Heart left ventricle (tissue), 13 donors: Measurements from ENCODE around the gene NSG2.

Source experiments
- POLR2A ChIP-seq, 2 donors: fragments of 450-650 bp; IDR thresholded peaks; one replicate each; pipeline ENCODE4 v1.6.1; 2017; ENCODE audit warnings: antibody characterized with exemption in 2 of 2, mild to moderate bottlenecking in 2 of 2, moderate library complexity in 2 of 2
- TF ChIP-seq, protein P1 (sequence below), 12 donors: fragments of 200-600 bp; sonication (generic) in 4 of 12; IDR thresholded peaks; one replicate each; pipeline versions ENCODE4 v1.5.0 to v1.8.0; 2018 to 2022; ENCODE audit warnings: antibody characterized with exemption in 12 of 12, mild to moderate bottlenecking in 5 of 12
- donor health status: ischemic (EF 13 %, LVEDD 7.1; RV severe dilation, severe dysfunction).
- donor health status: DM: no; HTN: yes; CAD: no.
- donor health status: DM: no; HTN: no; CAD: no.
- donor health status: ischemic (EF 25% LVEDD 6.9; RV normal size, moderate dysfunction).
- donor health status: ischemic (EF 25% LVEDD 5.7; RV mildly dilated, moderate dysfunction).
- donor health status: ischemic (EF 35%, LVEDD 5.7; RV mildly dilated, moderate dysfunction).
- donor health status: nonischemic (EF 11% LVEDD 7.7; RV severe dilation, severe dysfunction).
- donor health status: DM: yes; HTN: yes; CAD: no.
- donor health status: PGD.
- donor health status: ischemic (EF 29% LVEDD 5.4; RV normal size, mild dysfunction).
- donor health status: nonischemic (EF 23%, LVEDD 6.1; RV moderate dilation, normal function).

DNA sequence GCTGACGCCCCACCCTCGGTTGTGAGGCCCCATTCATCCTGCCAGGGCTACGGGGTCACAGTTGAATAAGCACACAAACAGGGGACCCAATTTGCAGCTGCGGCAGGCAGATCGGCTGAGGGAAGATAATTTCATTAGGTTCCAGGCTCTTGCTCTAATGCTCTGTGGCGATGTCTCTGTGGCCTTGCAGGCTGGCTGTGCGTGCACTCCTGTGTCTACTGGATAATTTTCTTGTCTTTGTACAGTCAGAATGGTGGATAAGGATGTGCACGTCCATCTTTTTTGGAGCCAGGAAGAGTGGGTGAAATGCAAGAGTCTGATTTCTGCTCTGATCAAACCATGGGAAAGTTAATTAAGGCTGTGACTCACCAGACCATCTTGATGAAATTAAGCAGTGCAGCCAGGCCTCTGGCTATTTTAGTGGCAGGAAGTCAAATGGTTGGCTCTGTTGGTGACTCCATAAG is 39.2 kb downstream of the NSG2 start:
- no peak for TF ChIP-seq POLR2A (IDR thresholded peaks at IDR 0.05)
- TF ChIP-seq, protein P1, sequence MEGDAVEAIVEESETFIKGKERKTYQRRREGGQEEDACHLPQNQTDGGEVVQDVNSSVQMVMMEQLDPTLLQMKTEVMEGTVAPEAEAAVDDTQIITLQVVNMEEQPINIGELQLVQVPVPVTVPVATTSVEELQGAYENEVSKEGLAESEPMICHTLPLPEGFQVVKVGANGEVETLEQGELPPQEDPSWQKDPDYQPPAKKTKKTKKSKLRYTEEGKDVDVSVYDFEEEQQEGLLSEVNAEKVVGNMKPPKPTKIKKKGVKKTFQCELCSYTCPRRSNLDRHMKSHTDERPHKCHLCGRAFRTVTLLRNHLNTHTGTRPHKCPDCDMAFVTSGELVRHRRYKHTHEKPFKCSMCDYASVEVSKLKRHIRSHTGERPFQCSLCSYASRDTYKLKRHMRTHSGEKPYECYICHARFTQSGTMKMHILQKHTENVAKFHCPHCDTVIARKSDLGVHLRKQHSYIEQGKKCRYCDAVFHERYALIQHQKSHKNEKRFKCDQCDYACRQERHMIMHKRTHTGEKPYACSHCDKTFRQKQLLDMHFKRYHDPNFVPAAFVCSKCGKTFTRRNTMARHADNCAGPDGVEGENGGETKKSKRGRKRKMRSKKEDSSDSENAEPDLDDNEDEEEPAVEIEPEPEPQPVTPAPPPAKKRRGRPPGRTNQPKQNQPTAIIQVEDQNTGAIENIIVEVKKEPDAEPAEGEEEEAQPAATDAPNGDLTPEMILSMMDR (IDR thresholded peaks at IDR 0.05): no peak
